Dedifferentiated amniotic fluid mesenchymal stem cell (primary cell): Measurements from ENCODE around the gene ACTA2.

Experiments
- DNase-seq: peaks from one replicate; pipeline ENCODE4 v3.0.0-alpha.2; 2016; ENCODE audit errors: extremely low spot score

The ACTA2 gene

DNA sequence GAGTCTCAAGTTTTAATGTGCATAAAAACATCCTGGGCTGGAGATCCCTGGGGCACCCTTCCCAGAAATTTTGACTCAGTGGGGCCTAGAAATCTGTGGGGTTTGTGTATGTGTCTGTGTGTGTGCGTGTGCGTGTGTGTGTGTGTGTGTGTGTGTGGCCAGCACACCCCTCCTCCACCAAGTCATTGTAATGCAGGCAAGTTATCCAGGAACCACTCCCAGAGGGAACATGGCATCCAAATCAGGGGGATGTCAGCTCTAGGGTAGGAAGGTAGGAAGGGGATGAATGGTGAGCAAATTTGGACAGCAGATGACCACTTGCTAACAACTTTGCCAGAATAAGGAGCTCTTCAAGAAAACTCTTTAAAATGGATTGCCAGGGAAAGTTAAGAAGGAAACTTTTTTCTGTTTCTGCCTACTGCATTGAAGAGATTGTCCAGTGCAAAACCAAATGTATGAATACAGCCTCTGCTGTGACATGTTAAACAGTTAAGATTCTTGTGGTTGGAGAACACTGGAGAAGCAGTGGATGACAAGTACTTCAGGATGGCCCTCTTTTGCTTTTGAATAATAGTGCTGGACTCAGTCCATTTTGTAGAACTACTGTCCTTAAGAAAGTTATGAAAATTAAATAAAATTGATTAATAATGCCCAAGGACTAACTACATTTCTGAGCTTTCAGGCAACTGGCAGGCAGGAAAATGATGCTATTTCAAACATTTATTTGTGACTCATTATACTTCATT is 60.2 kb downstream of the ACTA2 start:
- peak; percentile 56 for DNase-seq

- no peak for DNase-seq
Observed at GRCh38 chr10:88890681-88891381, 61.7 kb downstream of the ACTA2 start.

DNA sequence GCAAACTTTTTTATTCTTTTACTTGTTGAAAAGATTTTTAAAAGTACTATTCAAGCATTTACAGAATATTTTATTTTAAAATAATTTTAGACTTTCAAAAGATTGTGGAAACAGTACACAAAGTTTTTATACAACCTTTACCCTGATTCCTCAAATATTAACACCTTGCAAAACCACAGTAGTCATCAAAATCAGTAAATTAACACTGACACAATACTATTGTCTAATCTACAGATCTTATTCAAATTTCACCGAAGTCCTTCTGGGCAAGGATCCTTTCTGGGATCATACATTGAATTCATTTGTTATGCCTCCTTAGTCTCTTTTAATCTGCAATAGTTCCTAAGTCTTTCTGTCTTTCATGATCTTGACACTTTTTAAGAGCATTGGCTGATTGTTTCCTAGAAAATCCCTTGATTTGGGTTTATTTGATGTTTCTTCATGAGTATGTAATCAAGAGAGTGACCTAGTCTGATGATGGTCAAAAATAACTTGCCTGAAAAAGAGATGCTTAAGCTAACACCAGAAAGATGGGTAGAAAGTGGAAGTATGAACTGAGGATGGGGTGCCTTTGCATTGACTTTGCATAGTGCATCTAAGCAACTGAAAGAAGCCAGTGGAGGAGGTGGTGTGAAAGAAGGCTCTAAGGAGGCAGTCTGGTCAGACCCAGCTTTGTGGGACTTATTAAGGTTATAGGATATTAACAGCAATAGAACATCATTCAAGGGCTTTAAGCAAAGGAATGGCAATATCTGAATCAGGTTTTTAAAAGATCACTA is 62.8 kb downstream of the ACTA2 start:
- no peak for DNase-seq

GRCh38 chr10:88888810-88889445 is 63.6 kb downstream of the ACTA2 start:
- DNase-seq = no peak

GRCh38 chr10:88886557-88886956 is 66.0 kb downstream of the ACTA2 start:
- DNase-seq = no peak
